ENCODE results near the gene ADRA1B. TPM values are rescaled to one million over a fixed set of nuclear protein-coding genes. Genes with fewer than 3 reads are reported as not detected.

Gene ADRA1B
- total RNA-seq, 1 donor from 2014 or later = 2.9 TPM

GRCh38 chr5:159928122-159928909, 12.0 kb downstream of the ADRA1B start:
- Mint-ChIP-seq H3K27me3 (peaks cover 21% of the 10 kb centered on the region), H3K4me3 (no peak overlapping the region), H3K27ac (no peak overlapping the region), H3K36me3 (no peaks in the 10 kb centered on the region), H3K9me3 (no peaks in the 10 kb centered on the region), H3K4me1 (ENCODE audit: unreplicated experiment) (peaks cover 6% of the 10 kb centered on the region)
- TF ChIP-seq CTCF (conservative IDR thresholded peaks at IDR 0.05) = no peak
- no peak for DNase-seq (ENCODE audit: extremely low spot score, unreplicated experiment)

- H3K36me3 Mint-ChIP-seq = no peaks in the 10 kb centered on the region
- H3K27ac Mint-ChIP-seq = no peak overlapping the region
- H3K4me3 Mint-ChIP-seq = no peak overlapping the region
- peaks cover 24% of the 10 kb centered on the region for H3K27me3 Mint-ChIP-seq
- H3K9me3 Mint-ChIP-seq = no peaks in the 10 kb centered on the region
- TF ChIP-seq CTCF (conservative IDR thresholded peaks at IDR 0.05) = no peak
- peaks cover 6% of the 10 kb centered on the region for H3K4me1 Mint-ChIP-seq (ENCODE audit: unreplicated experiment)
- no peak for DNase-seq (ENCODE audit: extremely low spot score, unreplicated experiment)
These were observed 12.9 kb downstream of the ADRA1B start for GRCh38 chr5:159929176-159929575.

- DNase-seq (ENCODE audit: extremely low spot score, unreplicated experiment) = no peak
- H3K36me3 Mint-ChIP-seq = peaks cover 3% of the 10 kb centered on the region
- H3K4me3 Mint-ChIP-seq = no peak overlapping the region
- TF ChIP-seq CTCF (conservative IDR thresholded peaks at IDR 0.05) = no peak
- H3K27me3 Mint-ChIP-seq = peaks cover 21% of the 10 kb centered on the region
- no peaks in the 10 kb centered on the region for H3K4me1 Mint-ChIP-seq (ENCODE audit: unreplicated experiment)
- H3K9me3 Mint-ChIP-seq = no peaks in the 10 kb centered on the region
- no peak overlapping the region for H3K27ac Mint-ChIP-seq
These were observed 17.5 kb downstream of the ADRA1B start for GRCh38 chr5:159933531-159934485.

GRCh38 chr5:159935946-159936345, 19.7 kb downstream of the ADRA1B start:
- Mint-ChIP-seq H3K4me3 (no peak overlapping the region), H3K36me3 (peaks cover 3% of the 10 kb centered on the region), H3K4me1 (ENCODE audit: unreplicated experiment) (no peaks in the 10 kb centered on the region), H3K9me3 (no peaks in the 10 kb centered on the region), H3K27me3 (peaks cover 36% of the 10 kb centered on the region), H3K27ac (peak overlapping the region; percentile 79)
- DNase-seq (ENCODE audit: extremely low spot score, unreplicated experiment) = no peak
- no peak for TF ChIP-seq CTCF (conservative IDR thresholded peaks at IDR 0.05)

GRCh38 chr5:159936686-159937329, 20.5 kb downstream of the ADRA1B start:
- H3K9me3 Mint-ChIP-seq = no peaks in the 10 kb centered on the region
- no peaks in the 10 kb centered on the region for H3K4me1 Mint-ChIP-seq (ENCODE audit: unreplicated experiment)
- DNase-seq (ENCODE audit: extremely low spot score, unreplicated experiment) = no peak
- no peak overlapping the region for H3K4me3 Mint-ChIP-seq
- H3K27me3 Mint-ChIP-seq = peaks cover 36% of the 10 kb centered on the region
- peaks cover 3% of the 10 kb centered on the region for H3K36me3 Mint-ChIP-seq
- peak overlapping the region; percentile 50 for H3K27ac Mint-ChIP-seq
- TF ChIP-seq CTCF (conservative IDR thresholded peaks at IDR 0.05) = no peak
